ENCODE measurements around the gene CYP2S1. TPM values are rescaled to one million over a fixed set of nuclear protein-coding genes. Genes with fewer than 3 reads are reported as not detected.
"Not testable (repeated sequence)": the region's sequence is repeated elsewhere in the genome, so short reads cannot be mapped to it uniquely, and the experiment has no call there.

CYP2S1 gene
- total RNA-seq, 1 experiment from 2014 or later, result 4.9 TPM

DNA sequence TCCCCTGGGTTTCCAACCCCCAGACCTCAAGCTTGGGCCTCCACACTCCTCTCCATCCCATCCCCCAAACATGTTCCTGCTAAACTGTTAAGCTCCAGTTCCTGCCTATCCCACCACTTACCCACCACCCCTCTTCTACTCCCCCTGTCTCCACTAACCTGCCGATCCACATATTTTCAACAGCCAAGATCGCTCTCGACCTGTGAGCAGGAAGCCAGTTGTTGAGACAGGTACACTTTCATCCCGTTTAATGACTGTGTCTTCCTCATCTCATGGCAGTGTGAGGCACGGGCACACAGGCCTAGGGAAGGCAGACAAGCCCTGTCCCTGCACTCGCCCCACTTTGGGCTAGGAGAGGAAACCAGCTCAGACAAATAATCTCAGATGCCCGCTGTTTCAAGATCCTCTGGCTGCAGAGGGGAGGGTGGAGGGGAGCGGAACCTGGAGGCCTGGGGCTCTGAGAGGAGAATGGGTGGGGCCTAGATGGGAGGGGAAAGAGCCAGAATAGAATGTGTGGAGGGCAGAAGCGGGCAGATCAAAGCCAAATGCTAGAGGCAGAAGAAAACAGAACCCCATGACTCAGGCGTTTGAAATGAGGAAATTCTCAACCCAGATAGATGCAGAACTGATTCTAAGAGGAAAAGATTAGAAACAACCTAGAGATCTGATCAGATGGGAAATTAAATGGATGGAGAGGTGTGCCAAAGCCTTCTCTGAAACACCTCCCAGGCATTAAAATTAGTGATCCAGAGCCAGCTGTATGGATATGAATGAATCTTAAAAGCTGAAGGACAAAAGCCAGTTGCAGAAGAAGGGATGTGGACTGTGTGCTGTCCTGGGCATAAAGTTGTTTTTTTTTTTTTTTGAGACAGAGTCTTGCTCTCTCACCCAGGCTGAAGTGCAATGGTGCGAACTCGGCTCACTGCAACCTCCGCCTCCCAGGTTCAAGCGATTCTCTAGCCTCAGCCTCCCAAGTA is 16.9 kb upstream of the CYP2S1 start:
- Mint-ChIP-seq H3K27me3 (ENCODE audit: unreplicated experiment) (no peaks in the 10 kb centered on the region), H3K36me3 (ENCODE audit: insufficient read depth, unreplicated experiment) (peaks cover 14% of the 10 kb centered on the region), H3K9me3 (ENCODE audit: low read depth, unreplicated experiment) (no peaks in the 10 kb centered on the region), H3K27ac (ENCODE audit: unreplicated experiment) (peak overlapping the region; percentile 67), H3K4me1 (ENCODE audit: low read depth, unreplicated experiment) (peaks cover 37% of the 10 kb centered on the region), H3K4me3 (ENCODE audit: low read depth, unreplicated experiment) (peak overlapping the region; percentile 44)
- intact Hi-C loops (cut with micrococcal nuclease; ENCODE audit: unreplicated experiment), result no loop called here
- no TSS peak for BruUV-seq (replicated peaks)
- DNase-seq, result peak; percentile 92
- CTCF ChIA-PET, result interaction anchor here (0.6 to 1.1 kb wide), 3 partner anchors 28 to 560 kb away, joined by 3 to 10 read pairs (median 3); no protein-coding TSS in a partner anchor
- TF ChIP-seq CTCF (IDR thresholded peaks at IDR 0.05; ENCODE audit: unreplicated experiment), result no peak

DNA sequence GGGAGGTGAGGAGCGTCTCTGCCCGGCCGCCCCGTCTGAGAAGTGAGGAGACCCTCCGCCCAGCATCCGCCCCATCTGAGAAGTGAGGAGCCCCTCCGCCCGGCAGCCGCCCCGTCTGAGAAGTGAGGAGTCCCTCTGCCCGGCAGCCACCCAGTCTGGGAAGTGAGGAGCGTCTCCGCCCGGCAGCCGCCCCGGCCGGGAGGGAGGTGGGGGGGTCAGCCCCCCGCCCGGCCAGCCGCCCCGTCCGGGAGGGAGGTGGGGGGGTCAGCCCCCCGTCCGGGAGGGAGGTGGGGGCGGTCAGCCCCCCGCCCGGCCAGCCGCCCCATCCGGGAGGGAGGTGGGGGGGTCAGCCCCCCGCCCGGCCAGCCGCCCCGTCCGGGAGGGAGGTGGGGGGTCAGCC is 12.8 kb upstream of the CYP2S1 start:
- CTCF ChIA-PET; intact Hi-C loops (cut with micrococcal nuclease; ENCODE audit: unreplicated experiment); DNase-seq; H3K4me3 Mint-ChIP-seq (ENCODE audit: low read depth, unreplicated experiment); BruUV-seq (replicated peaks); H3K27me3 Mint-ChIP-seq (ENCODE audit: unreplicated experiment); H3K27ac Mint-ChIP-seq (ENCODE audit: unreplicated experiment); H3K9me3 Mint-ChIP-seq (ENCODE audit: low read depth, unreplicated experiment): not testable (repeated sequence)
- Mint-ChIP-seq H3K4me1 (ENCODE audit: low read depth, unreplicated experiment) (peaks cover 23% of the 10 kb centered on the region), H3K36me3 (ENCODE audit: insufficient read depth, unreplicated experiment) (peaks cover 14% of the 10 kb centered on the region)

DNA sequence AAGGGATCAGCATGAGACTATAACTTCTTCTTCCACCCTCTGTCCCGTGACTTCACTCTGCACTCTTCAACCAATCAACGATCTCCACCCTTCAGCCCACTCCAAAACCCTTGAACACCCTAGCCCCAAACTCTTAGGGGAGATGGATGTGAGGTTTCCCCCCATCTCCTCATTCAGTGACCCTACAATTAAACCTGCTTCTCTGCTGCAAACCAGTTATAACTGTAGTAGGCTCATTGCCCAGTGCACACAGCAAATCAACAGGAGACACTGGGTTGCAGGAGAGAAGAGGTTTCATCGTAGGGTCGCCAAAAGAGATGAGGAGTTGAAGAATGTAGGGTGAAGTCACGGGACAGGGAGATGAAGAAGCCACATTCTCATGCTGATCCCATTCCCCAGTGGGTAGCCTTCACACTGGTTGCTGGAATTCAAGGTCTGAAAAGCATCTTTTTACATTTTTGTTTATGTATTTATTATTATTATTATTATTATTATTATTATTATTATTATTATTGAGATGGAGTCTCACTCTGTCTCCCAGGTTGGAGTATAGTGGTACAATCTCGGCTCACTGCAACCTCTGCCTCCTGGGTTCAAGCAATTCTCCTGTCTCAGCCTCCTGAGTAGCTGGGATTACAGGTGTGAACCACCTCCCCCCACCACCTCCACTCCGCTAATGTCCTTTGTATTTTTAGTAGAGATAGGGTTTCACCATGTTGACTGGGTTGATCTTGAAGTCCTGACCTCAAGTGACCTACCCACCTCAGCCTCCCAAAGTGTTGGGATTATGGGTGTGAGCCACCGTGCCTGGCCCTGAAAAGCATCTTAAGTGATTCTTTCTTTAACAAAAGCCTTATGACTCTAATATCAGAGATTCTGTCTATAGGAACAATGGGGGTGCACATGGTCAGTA is 5.8 kb upstream of the CYP2S1 start:
- H3K27me3 Mint-ChIP-seq (ENCODE audit: unreplicated experiment), result no peaks in the 10 kb centered on the region
- no peak for TF ChIP-seq CTCF (IDR thresholded peaks at IDR 0.05; ENCODE audit: unreplicated experiment)
- BruUV-seq (replicated peaks), result no TSS peak
- CTCF ChIA-PET, result interaction anchor here (0.5 kb wide), 1 partner anchor 566 kb away, joined by 3 read pairs; no protein-coding TSS in a partner anchor
- H3K4me3 Mint-ChIP-seq (ENCODE audit: low read depth, unreplicated experiment), result no peak overlapping the region
- no peak overlapping the region for H3K27ac Mint-ChIP-seq (ENCODE audit: unreplicated experiment)
- no peaks in the 10 kb centered on the region for H3K9me3 Mint-ChIP-seq (ENCODE audit: low read depth, unreplicated experiment)
- DNase-seq, result no peak
- intact Hi-C loops (cut with micrococcal nuclease; ENCODE audit: unreplicated experiment), result no loop called here
- H3K36me3 Mint-ChIP-seq (ENCODE audit: insufficient read depth, unreplicated experiment), result peaks cover 4% of the 10 kb centered on the region
- H3K4me1 Mint-ChIP-seq (ENCODE audit: low read depth, unreplicated experiment), result peaks cover 35% of the 10 kb centered on the region

GRCh38 chr19:41187884-41188279 is 5.1 kb upstream of the CYP2S1 start:
- no peak for DNase-seq
- H3K4me1 Mint-ChIP-seq (ENCODE audit: low read depth, unreplicated experiment), result peaks cover 41% of the 10 kb centered on the region
- no peak for TF ChIP-seq CTCF (IDR thresholded peaks at IDR 0.05; ENCODE audit: unreplicated experiment)
- no peak overlapping the region for H3K27ac Mint-ChIP-seq (ENCODE audit: unreplicated experiment)
- H3K9me3 Mint-ChIP-seq (ENCODE audit: low read depth, unreplicated experiment), result no peaks in the 10 kb centered on the region
- H3K27me3 Mint-ChIP-seq (ENCODE audit: unreplicated experiment), result no peaks in the 10 kb centered on the region
- no TSS peak for BruUV-seq (replicated peaks)
- H3K36me3 Mint-ChIP-seq (ENCODE audit: insufficient read depth, unreplicated experiment), result peaks cover 9% of the 10 kb centered on the region
- CTCF ChIA-PET, result no interaction called here
- no peak overlapping the region for H3K4me3 Mint-ChIP-seq (ENCODE audit: low read depth, unreplicated experiment)
- intact Hi-C loops (cut with micrococcal nuclease; ENCODE audit: unreplicated experiment), result no loop called here

All from Calu3 (cell line).